Psoas muscle (tissue), 8 donors: Measurements from ENCODE around the gene NCKAP1. TPM values are rescaled to one million over a fixed set of nuclear protein-coding genes. Genes with fewer than 3 reads are reported as not detected.
"Not testable (repeated sequence)": the region's sequence is repeated elsewhere in the genome, so short reads cannot be mapped to it uniquely, and the experiment has no call there.

Source experiments
- ATAC-seq, 4 donors: fragments of 200-7000 bp; cut with Tn5 transposase; one replicate each; pipeline ENCODE4 v1.9.1; 2020; ENCODE audit warnings: moderate library complexity in 3 of 4, mild to moderate bottlenecking in 2 of 4
- DNase-seq, 2 donors: peaks; one replicate each; pipeline ENCODE4 v3.0.0-alpha.2; 2020
- H3K27ac ChIP-seq: fragments of 200-600 bp; one replicate; pipeline ENCODE4 v1.8.0; 2022
- H3K27me3 ChIP-seq, 3 donors: fragments of 200-600 bp in 1 of 3; one replicate each; pipeline versions ENCODE4 v1.6.1 to v1.8.0; 2013 to 2022; ENCODE audit warnings: low read length in 2 of 3, mild to moderate bottlenecking in 2 of 3, moderate library complexity in 1 of 3; ENCODE audit not compliant: insufficient read depth in 3 of 3
- H3K36me3 ChIP-seq, 2 donors: fragments of 200-600 bp in 1 of 2; one replicate each; pipeline versions ENCODE4 v1.6.1 to v1.8.0; 2013 to 2022; ENCODE audit warnings: low read depth in 1 of 2, mild to moderate bottlenecking in 1 of 2, moderate library complexity in 1 of 2; ENCODE audit not compliant: insufficient read depth in 1 of 2
- H3K4me1 ChIP-seq: fragments of 200-600 bp; one replicate; pipeline ENCODE4 v1.8.0; 2022
- H3K4me3 ChIP-seq: fragments of 200-600 bp; one replicate; pipeline ENCODE4 v1.8.0; 2022; ENCODE audit warnings: mild to moderate bottlenecking
- H3K9me3 ChIP-seq: fragments of 200-600 bp; one replicate; pipeline ENCODE4 v1.8.0; 2022
- CTCF ChIP-seq: fragments of 200-600 bp; IDR thresholded peaks from one replicate; pipeline ENCODE4 v1.8.0; 2022; ENCODE audit warnings: antibody characterized with exemption
- WGBS, 3 donors: extraction: QIAGEN DNeasy Blood & Tissue Kit; methylation state at CpG; one replicate each; pipeline versions ENCODE4 v1.1.6 to v1.1.7; 2013; 5-methylcytosine and 5-hydroxymethylcytosine counted together
- intact Hi-C, 2 donors: fragments of 100-400 bp; cut with DNase I; formaldehyde crosslinking; loops; one replicate each; pipeline versions ENCODE4 v1.11.0 to v1.14.2; 2022
- polyA plus RNA-seq, 3 donors: library from polyadenylated mRNA; stranded (reverse); fragments of 200-250 nt; gene quantifications; one replicate each; pipeline ENCODE4 v1.2.3, GENCODE V29; 2013
- total RNA-seq, 4 donors: library from RNA; stranded (reverse); fragmentation: NEBNext Ultra II Directional in 2 of 4; extraction: Animal tissue kit (Norgen Biotek cat#: 25700) in 2 of 4; gene quantifications; one replicate each; pipeline versions ENCODE4 v1.2.1 to v1.2.4, GENCODE V29; 2021 to 2023
- donor health status: healthy with polysubstance abuse.
- donor health status: DM: no; HTN: no; CAD: no; lungs with moderate emphysema.
- donor health status: Bipolar disorder and iron deficiency.
- donor health status: healthy.
- donor health status: DM: yes; HTN: yes; CAD: no.
- donor health status: DM: no; HTN: no; CAD: no.
- donor health status: DM: no; HTN: no; CAD: no.
- donor health status: DM: yes; HTN: yes; CAD: no.

NCKAP1 gene
- total and polyA plus RNA-seq, 7 donors = 94.1 to 262 (median 120) TPM

GRCh38 chr2:183000846-183001245 is 37.4 kb downstream of the NCKAP1 start:
- Histone ChIP-seq H3K27ac (no peak overlapping the region), H3K4me3 (no peak overlapping the region), H3K4me1 (peaks cover 13% of the 10 kb centered on the region), H3K36me3 (peaks cover 0 to 52% of the 10 kb centered on the region in 2 donors), H3K27me3 (no peaks in the 10 kb centered on the region), H3K9me3 (no peaks in the 10 kb centered on the region)
- intact Hi-C loops = no loop called here
- TF ChIP-seq CTCF = no peak
- peak in 3 of 4 donors; percentile 47 to 62 (median 53) for ATAC-seq
- no peak for DNase-seq
- WGBS, 3 donors = 95 to 96% (median 95%) methylated on average over 10 of the region's 10 CpGs

GRCh38 chr2:182999348-183000028 is 38.8 kb downstream of the NCKAP1 start:
- no peak for TF ChIP-seq CTCF
- Histone ChIP-seq H3K4me1 (peaks cover 5% of the 10 kb centered on the region), H3K36me3 (peaks cover 0 to 66% of the 10 kb centered on the region in 2 donors), H3K4me3 (no peak overlapping the region), H3K27ac (no peak overlapping the region), H3K27me3 (no peaks in the 10 kb centered on the region), H3K9me3 (no peaks in the 10 kb centered on the region)
- ATAC-seq (no peak), DNase-seq (no peak)
- WGBS, 3 donors = 95 to 98% (median 95%) methylated on average over 3 of the region's 3 CpGs
- intact Hi-C loops = no loop called here

GRCh38 chr2:182994228-182994912 is 43.9 kb downstream of the NCKAP1 start:
- H3K27ac ChIP-seq = no peak overlapping the region
- 95 to 97% (median 96%) methylated on average over 13 of the region's 13 CpGs for WGBS, 3 donors
- intact Hi-C loops = no loop called here
- H3K9me3 ChIP-seq = no peaks in the 10 kb centered on the region
- ATAC-seq = no peak
- DNase-seq = no peak
- no peak for TF ChIP-seq CTCF
- no peaks in the 10 kb centered on the region for H3K4me1 ChIP-seq
- no peak overlapping the region for H3K4me3 ChIP-seq
- peaks cover 8 to 80% of the 10 kb centered on the region in 2 donors for H3K36me3 ChIP-seq
- no peaks in the 10 kb centered on the region for H3K27me3 ChIP-seq

GRCh38 chr2:182982941-182983340 is 55.3 kb downstream of the NCKAP1 start:
- Histone ChIP-seq H3K27ac (no peak overlapping the region), H3K4me1 (no peaks in the 10 kb centered on the region), H3K4me3 (no peak overlapping the region), H3K36me3 (peaks cover 2 to 91% of the 10 kb centered on the region in 2 donors), H3K9me3 (no peaks in the 10 kb centered on the region), H3K27me3 (no peaks in the 10 kb centered on the region)
- no peak for TF ChIP-seq CTCF
- DNase-seq (no peak), ATAC-seq (no peak)
- intact Hi-C loops = loop anchor here in 1 of 2 donors (5.0 kb wide), 1 partner anchor 221 kb away; no protein-coding TSS in a partner anchor
- WGBS, 3 donors = 35 to 50% (median 41%) methylated on average over 2 of the region's 2 CpGs

GRCh38 chr2:182981475-182981874 is 56.8 kb downstream of the NCKAP1 start:
- not testable (repeated sequence) for DNase-seq, H3K9me3 ChIP-seq, H3K4me3 ChIP-seq, H3K27ac ChIP-seq, H3K4me1 ChIP-seq, H3K27me3 ChIP-seq
- peaks cover 2 to 91% of the 10 kb centered on the region in 2 donors for H3K36me3 ChIP-seq
- WGBS, 3 donors = 69 to 80% (median 70%) methylated on average over 4 of the region's 4 CpGs
- intact Hi-C loops = loop anchor here in 1 of 2 donors (5.0 kb wide), 1 partner anchor 219 kb away; no protein-coding TSS in a partner anchor
- ATAC-seq = peak in 1 of 4 donors; percentile 59
